Lower lobe of right lung (tissue), 2 donors: Measurements from ENCODE around the gene HOXC9. TPM values are rescaled to one million over a fixed set of nuclear protein-coding genes. Genes with fewer than 3 reads are reported as not detected.

Experiments
- ATAC-seq, 2 donors: fragments of 200-7000 bp; cut with Tn5 transposase; one replicate each; pipeline ENCODE4 v1.9.1; 2020 to 2022; ENCODE audit warnings: mild to moderate bottlenecking in 2 of 2, moderate library complexity in 2 of 2
- DNase-seq: peaks from one replicate; pipeline ENCODE4 v3.0.0-alpha.2; 2020
- H3K27ac ChIP-seq: fragments of 200-600 bp; one replicate; pipeline ENCODE4 v1.8.0; 2022
- H3K27me3 ChIP-seq: fragments of 200-600 bp; one replicate; pipeline ENCODE4 v1.8.0; 2022; ENCODE audit warnings: low read depth
- H3K36me3 ChIP-seq: fragments of 200-600 bp; one replicate; pipeline ENCODE4 v1.8.0; 2022; ENCODE audit warnings: mild to moderate bottlenecking
- H3K4me1 ChIP-seq: fragments of 200-600 bp; one replicate; pipeline ENCODE4 v1.8.0; 2022
- H3K4me3 ChIP-seq: fragments of 200-600 bp; one replicate; pipeline ENCODE4 v1.8.0; 2022; ENCODE audit warnings: mild to moderate bottlenecking
- H3K9me3 ChIP-seq: fragments of 200-600 bp; one replicate; pipeline ENCODE4 v1.8.0; 2022
- CTCF ChIP-seq: fragments of 200-600 bp; IDR thresholded peaks from one replicate; pipeline ENCODE4 v1.8.0; 2022; ENCODE audit warnings: antibody characterized with exemption, mild to moderate bottlenecking
- intact Hi-C: fragments of 100-400 bp; cut with DNase I; formaldehyde crosslinking; loops from one replicate; pipeline ENCODE4 v1.11.0; 2022
- total RNA-seq: library from RNA; stranded (reverse); fragmentation: NEBNext Ultra II Directional; extraction: Animal tissue kit (Norgen Biotek cat#: 25700); gene quantifications from one replicate; pipeline ENCODE4 v1.2.1, GENCODE V29; 2021
- donor health status: DM: no; HTN: yes; CAD: no; lungs with severe emphysema.

HOXC9 gene
- total RNA-seq, 1 donor from 2014 or later: not detected

DNA sequence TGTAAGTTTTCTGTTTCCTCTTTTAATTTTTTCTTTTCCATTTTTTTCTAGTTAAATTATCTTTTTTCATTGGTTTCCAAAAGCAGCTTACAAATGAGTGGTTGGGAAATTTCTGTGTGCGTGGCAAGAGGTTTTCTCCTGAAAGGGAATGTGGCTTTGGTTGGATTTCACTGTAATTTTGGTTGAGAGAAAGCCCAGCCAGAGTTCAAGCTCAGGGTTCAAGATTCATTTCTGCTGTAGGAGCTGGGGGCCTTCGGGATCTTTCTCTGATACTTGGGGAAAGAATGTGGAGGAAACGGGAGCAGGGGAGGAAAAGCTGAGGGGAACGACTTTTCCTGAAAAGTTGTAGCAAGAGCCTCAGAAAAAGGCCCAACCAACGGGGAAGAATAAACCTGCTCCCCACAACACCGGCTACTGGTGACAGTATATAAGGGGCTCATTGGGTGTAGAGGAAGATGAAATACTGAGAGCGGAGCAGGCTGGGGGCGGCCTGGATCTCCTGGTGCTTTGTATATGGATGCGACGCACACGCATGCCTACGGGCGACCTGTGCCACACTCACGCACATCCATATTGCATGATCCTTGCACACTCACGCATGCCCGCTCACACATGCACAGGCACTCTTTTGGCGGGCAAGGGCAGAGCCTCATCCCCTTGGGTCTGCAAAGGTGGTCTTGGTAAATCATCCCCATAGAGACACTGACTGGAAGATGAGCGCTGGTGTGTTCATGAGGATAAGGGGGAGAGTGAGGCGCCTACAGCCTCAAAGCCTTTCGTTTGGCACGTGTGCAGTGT is 13.1 kb upstream of the HOXC9 start:
- peaks cover 100% of the 10 kb centered on the region for H3K27me3 ChIP-seq
- intact Hi-C loops: no loop called here
- no peak for TF ChIP-seq CTCF
- H3K9me3 ChIP-seq: no peaks in the 10 kb centered on the region
- DNase-seq: no peak
- H3K36me3 ChIP-seq: no peaks in the 10 kb centered on the region
- peaks cover 23% of the 10 kb centered on the region for H3K4me1 ChIP-seq
- H3K4me3 ChIP-seq: no peak overlapping the region
- ATAC-seq: no peak
- no peak overlapping the region for H3K27ac ChIP-seq

GRCh38 chr12:53987787-53988230 is 12.2 kb upstream of the HOXC9 start:
- intact Hi-C loops: no loop called here
- DNase-seq: no peak
- Histone ChIP-seq H3K27ac (no peak overlapping the region), H3K9me3 (no peaks in the 10 kb centered on the region), H3K4me1 (peaks cover 23% of the 10 kb centered on the region), H3K27me3 (peaks cover 100% of the 10 kb centered on the region), H3K36me3 (no peaks in the 10 kb centered on the region), H3K4me3 (no peak overlapping the region)
- no peak for TF ChIP-seq CTCF
- no peak for ATAC-seq

GRCh38 chr12:53988541-53989226 is 11.3 kb upstream of the HOXC9 start:
- H3K4me3 ChIP-seq: no peak overlapping the region
- no peaks in the 10 kb centered on the region for H3K36me3 ChIP-seq
- peaks cover 23% of the 10 kb centered on the region for H3K4me1 ChIP-seq
- ATAC-seq (no peak), DNase-seq (no peak)
- H3K27me3 ChIP-seq: peaks cover 100% of the 10 kb centered on the region
- no peak for TF ChIP-seq CTCF
- H3K27ac ChIP-seq: no peak overlapping the region
- intact Hi-C loops: no loop called here
- no peaks in the 10 kb centered on the region for H3K9me3 ChIP-seq

GRCh38 chr12:53989227-53990113 is 10.5 kb upstream of the HOXC9 start:
- no peak for DNase-seq
- intact Hi-C loops: no loop called here

More at GRCh38 chr12:53989227-53990113, 10.5 kb upstream of the HOXC9 start:
- Histone ChIP-seq H3K9me3 (no peaks in the 10 kb centered on the region), H3K4me1 (peaks cover 28% of the 10 kb centered on the region), H3K4me3 (no peak overlapping the region), H3K27me3 (peaks cover 100% of the 10 kb centered on the region), H3K36me3 (no peaks in the 10 kb centered on the region), H3K27ac (no peak overlapping the region)
- TF ChIP-seq CTCF: no peak
- ATAC-seq: no peak
